Astrocyte (in vitro differentiated cells and primary cell): Measurements from ENCODE around the gene SIGLEC11.

Source experiments
- CTCF ChIP-seq: IDR thresholded peaks from 2 replicates; pipeline ENCODE4 v1.5.1; 2011; ENCODE audit warnings: low read depth, mild to moderate bottlenecking, inconsistent platforms, low read length, moderate library complexity; ENCODE audit not compliant: insufficient read depth
- EZH2 ChIP-seq: IDR thresholded peaks from 2 replicates; pipeline ENCODE4 v1.6.1; 2012; ENCODE audit warnings: mild to moderate bottlenecking, low read length, inconsistent platforms; ENCODE audit not compliant: insufficient read depth

DNA sequence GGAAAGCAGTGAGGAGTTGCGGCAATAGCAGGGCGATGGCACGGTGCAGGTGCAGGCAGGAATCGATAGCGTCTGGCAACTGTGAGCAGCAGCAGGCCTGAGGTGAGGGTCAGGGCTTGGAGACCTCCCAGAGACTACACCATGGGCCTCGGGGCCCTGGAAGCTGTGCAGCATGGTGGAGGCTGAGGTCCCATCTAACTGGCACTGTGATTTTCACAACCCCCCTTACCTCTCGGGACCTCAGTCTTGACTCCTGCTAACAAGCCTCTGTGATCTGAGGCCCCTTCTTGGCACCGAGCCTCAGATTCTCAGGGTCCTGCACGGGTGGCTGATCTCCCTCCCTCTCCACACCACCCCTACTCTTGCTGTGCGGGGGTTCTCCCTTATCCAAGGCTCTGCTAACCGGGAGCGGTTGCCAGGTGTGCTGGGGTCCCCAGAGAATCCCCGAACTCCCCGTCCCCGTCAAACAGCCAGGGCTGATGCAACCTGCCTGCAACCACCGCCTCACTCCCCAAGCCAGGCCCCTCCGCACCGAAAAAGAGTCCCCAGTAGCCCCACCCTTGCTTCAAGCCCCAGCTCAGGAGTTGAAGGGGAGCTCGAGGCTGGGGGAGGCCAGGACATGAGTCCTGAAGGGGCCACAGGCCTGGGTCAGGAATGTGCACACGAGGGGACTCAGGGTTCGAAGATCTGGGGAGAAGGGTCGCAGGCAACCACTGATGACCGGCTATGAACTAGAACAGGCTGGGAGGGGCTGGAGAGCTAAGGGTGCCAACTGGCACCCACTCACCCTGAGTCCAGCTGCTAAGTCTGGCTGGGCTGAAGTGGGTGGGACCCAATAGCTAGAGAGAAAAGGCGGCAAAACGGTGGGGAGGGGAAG, 36.7 kb downstream of the SIGLEC11 start:
- TF ChIP-seq CTCF (no peak), EZH2 (no peak)
